Measurements from ENCODE around the gene EPSTI1.

EPSTI1 gene

DNA sequence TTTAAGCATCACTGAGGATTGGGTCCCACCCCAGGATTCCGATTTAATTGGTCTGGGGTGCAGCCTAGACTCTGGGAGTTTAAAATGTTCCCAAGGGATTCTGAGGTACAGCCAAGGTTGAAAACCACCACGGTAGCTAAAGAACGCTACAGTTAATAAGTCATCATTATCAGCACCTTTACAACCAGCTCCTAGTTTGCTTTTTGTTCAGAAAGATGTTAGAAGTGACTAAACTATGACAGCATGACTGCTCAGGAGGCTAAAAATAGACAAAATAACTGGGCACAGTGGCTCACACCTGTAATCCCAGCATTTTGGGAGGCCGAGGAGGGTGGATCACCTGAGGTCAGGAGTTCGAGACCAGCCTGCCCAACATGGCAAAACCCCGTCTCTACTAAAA lies 11.7 kb upstream of the EPSTI1 start:
- H3K27ac ChIP-seq = no peak overlapping the region
- TF ChIP-seq, protein P1, sequence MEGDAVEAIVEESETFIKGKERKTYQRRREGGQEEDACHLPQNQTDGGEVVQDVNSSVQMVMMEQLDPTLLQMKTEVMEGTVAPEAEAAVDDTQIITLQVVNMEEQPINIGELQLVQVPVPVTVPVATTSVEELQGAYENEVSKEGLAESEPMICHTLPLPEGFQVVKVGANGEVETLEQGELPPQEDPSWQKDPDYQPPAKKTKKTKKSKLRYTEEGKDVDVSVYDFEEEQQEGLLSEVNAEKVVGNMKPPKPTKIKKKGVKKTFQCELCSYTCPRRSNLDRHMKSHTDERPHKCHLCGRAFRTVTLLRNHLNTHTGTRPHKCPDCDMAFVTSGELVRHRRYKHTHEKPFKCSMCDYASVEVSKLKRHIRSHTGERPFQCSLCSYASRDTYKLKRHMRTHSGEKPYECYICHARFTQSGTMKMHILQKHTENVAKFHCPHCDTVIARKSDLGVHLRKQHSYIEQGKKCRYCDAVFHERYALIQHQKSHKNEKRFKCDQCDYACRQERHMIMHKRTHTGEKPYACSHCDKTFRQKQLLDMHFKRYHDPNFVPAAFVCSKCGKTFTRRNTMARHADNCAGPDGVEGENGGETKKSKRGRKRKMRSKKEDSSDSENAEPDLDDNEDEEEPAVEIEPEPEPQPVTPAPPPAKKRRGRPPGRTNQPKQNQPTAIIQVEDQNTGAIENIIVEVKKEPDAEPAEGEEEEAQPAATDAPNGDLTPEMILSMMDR (IDR thresholded peaks at IDR 0.05) = no peak
- TF ChIP-seq ZFX (IDR thresholded peaks at IDR 0.05; ENCODE audit: borderline replicate concordance) = no peak

DNA sequence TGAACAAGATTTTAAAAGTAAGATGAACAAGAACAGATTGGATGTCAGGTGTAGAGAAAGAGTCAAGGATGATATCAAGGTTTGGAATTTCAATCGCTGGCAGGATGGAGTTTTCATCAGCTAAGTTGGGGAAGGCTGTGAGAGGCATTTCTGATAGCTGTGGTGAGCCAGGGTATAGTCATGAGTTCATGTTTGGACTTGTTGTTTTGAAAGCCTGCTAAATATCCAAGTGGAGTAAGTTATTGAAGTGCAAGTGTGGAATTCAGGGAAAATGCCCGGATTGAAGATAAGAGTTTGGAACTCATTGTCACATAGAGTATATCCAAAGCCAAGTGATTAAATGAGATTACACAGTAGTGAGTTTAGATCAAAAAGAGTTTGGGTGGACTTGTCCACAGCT lies 11.0 kb upstream of the EPSTI1 start:
- no peak overlapping the region for H3K27ac ChIP-seq

DNA sequence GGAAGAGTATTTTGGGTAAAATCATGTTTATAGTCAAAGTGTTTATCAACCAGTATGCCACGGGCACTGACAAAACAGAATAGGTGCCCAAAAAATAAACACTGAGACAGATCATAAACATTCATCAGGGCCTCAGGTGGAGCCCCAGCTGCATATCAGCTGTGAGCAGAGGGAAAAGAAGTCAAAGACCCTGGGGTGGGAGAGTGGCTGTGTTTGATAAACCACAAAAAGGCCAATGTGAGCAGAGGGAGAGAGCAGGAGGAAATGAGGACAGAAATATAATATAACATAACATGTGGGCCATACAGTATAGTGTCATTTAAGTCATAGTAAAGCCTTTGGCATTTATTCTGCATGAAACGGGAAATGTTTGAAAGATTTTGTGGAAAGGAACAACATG lies 10.0 kb upstream of the EPSTI1 start:
- H3K27ac ChIP-seq = no peak overlapping the region
- no peak for TF ChIP-seq ZFX (IDR thresholded peaks at IDR 0.05; ENCODE audit: borderline replicate concordance)
- TF ChIP-seq, protein P1 (IDR thresholded peaks at IDR 0.05) = no peak

More for the DNA sequence above, 11.0 kb upstream of the EPSTI1 start:
- TF ChIP-seq ZFX (IDR thresholded peaks at IDR 0.05; ENCODE audit: borderline replicate concordance) = no peak
- TF ChIP-seq, protein P1 (IDR thresholded peaks at IDR 0.05) = no peak

DNA sequence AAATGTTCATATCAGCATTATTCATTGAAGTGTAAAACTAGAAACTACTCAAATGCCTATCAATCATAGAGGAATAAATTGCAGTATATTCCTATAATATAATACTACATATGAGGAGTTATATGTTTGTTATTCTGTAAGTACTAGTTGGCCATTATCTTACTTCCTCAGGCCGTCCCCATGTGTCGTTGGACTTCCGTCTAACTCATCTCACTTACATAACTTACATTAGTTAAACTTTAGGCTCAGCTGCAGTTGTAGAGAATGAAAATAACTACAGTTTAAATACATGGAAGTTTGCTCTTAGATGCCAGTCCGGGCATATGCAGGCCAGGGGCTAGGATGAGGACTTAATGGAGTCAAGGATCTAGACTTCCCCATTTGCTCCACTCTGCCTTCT lies 8.6 kb upstream of the EPSTI1 start:
- H3K27ac ChIP-seq = no peak overlapping the region
- TF ChIP-seq, protein P1 (IDR thresholded peaks at IDR 0.05) = no peak
- no peak for TF ChIP-seq ZFX (IDR thresholded peaks at IDR 0.05; ENCODE audit: borderline replicate concordance)

DNA sequence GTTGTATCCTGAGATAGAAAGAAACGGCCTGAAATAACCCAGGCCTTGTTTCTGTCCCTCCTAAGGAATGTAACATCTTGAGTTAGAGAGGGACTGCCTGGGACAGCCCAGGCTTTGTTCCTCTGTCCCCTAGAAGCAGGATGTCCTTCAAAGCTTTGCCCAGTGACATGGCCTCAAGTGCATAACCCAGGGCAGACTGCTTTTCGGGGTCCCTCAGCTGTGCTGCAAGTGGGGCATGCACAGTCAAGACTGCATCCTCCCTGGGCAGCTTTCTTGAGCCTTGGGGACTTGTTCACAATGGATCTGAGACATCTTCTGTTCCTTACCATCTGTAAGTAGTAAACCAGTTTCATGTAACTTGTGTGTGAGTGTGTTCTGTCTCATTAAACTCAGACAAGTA lies 7.5 kb upstream of the EPSTI1 start:
- TF ChIP-seq, protein P1 (IDR thresholded peaks at IDR 0.05) = no peak
- no peak overlapping the region for H3K27ac ChIP-seq

DNA sequence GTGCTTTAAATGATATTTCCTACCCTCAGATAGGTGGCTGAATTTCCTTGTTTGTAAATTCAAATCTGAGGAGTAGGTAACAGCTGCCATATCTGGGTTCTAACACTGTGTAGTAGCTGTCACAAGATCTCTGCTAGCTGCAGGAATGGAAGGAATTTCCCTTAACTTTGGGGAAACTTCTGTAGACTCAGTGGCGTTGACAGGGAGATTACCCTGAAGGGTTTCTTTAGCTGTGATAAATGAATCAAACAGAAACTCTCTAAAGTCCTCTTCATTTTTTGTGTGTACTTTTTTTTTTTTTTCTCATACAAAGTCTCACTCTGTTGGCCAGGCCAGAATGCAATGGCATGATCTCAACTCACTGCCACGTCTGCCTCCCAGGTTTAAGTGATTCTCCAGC lies 5.3 kb upstream of the EPSTI1 start:
- no peak for TF ChIP-seq ZFX (IDR thresholded peaks at IDR 0.05; ENCODE audit: borderline replicate concordance)
- TF ChIP-seq, protein P1 (IDR thresholded peaks at IDR 0.05) = no peak
- no peak overlapping the region for H3K27ac ChIP-seq

DNA sequence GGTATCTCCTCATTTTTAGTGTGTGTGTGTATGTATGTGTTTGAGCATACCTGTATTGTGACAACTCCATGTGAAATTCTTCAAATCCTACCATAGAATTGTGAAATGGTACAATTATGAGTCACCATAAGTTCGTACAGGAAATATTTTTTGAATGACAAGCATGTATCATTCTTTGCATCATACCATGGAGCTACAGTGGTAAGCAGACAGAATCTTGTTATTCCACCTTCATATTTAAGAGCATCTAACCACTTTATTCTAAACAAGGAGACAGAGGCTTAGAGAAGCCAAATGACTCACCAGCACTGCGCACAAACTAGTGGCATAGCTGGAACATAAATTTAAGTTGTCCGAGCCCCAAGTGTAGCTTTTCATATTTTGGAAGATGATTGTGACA lies 4.5 kb upstream of the EPSTI1 start:
- H3K27ac ChIP-seq = no peak overlapping the region
- no peak for TF ChIP-seq ZFX (IDR thresholded peaks at IDR 0.05; ENCODE audit: borderline replicate concordance)
- TF ChIP-seq, protein P1 (IDR thresholded peaks at IDR 0.05) = no peak
